K562 (cell line): ENCODE results near the gene ABHD1. TPM values are rescaled to one million over a fixed set of nuclear protein-coding genes. Genes with fewer than 3 reads are reported as not detected.

Experiments used
- CBX2 ChIP-seq: fragments of 200-600 bp; sonication (generic); IDR thresholded peaks from one replicate; pipeline ENCODE4 v1.6.1; 2012; ENCODE audit warnings: mild to moderate bottlenecking, low read length, inconsistent platforms; ENCODE audit not compliant: insufficient read depth, poor library complexity, severe bottlenecking
- DDX20 ChIP-seq: fragments of 450-650 bp; IDR thresholded peaks from 2 replicates; pipeline ENCODE4 v1.6.1; 2016; ENCODE audit warnings: missing genetic modification characterization, low read depth, mild to moderate bottlenecking, missing compliant biosample characterization, moderate library complexity
- NBN ChIP-seq: fragments of 450-650 bp; IDR thresholded peaks from 2 replicates; pipeline ENCODE4 v1.6.1; 2016; ENCODE audit warnings: low read depth, mild to moderate bottlenecking
- RB1 ChIP-seq: fragments of 450-650 bp; IDR thresholded peaks from 2 replicates; pipeline ENCODE4 v1.6.1; 2017; ENCODE audit warnings: low read depth, mild to moderate bottlenecking
- SMAD4 ChIP-seq: fragments of 250-450 bp; sonication (Bioruptor Pico); conservative IDR thresholded peaks from 2 replicates; pipeline ENCODE4 v1.8.0; 2021; ENCODE audit warnings: inconsistent platforms, mild to moderate bottlenecking, moderate library complexity
- ZNF217 ChIP-seq: sonication (generic); formaldehyde crosslinking; IDR thresholded peaks from 2 replicates; pipeline ENCODE4 v1.8.0; 2022; ENCODE audit warnings: mild to moderate bottlenecking, missing genetic modification reagents
- polyA plus RNA-seq, 8 experiments: library from polyadenylated mRNA; depleted of rRNA in 4 of 8; stranded (reverse) in 5 of 8; unstranded in 3 of 8; fragments of >200 nt; fragmentation: Nextera tagmentation in 2 of 8; fragmentation: Illumina TruSeq in 1 of 8; extraction: Ambion mirVana in 2 of 8; extraction: Trizol in 1 of 8; gene quantifications; 2 replicates each; pipeline versions ENCODE4 v1.2.1 to v1.2.3, GENCODE V29; 2011 to 2014; ENCODE audit warnings: inconsistent platforms in 1 of 8, missing spikeins in 1 of 8
- total RNA-seq, 7 experiments: library from RNA; depleted of rRNA in 6 of 7; stranded (reverse); fragments of >200 nt in 6 of 7; fragmentation: Illumina TruSeq in 2 of 7; extraction: Trizol in 2 of 7; gene quantifications; 2 replicates each; pipeline versions ENCODE4 v1.2.1 to v1.2.3, GENCODE V29; 2011 to 2021; ENCODE audit warnings: low replicate concordance in 1 of 7
- TF ChIP-seq, protein P1 (sequence below), 2 experiments: fragments of 200-800 bp in 1 of 2; sonication (Bioruptor generic) in 1 of 2; sonication (generic) in 1 of 2; formaldehyde crosslinking in 1 of 2; IDR thresholded peaks in 1 of 2; conservative IDR thresholded peaks in 1 of 2; 2 replicates each; pipeline versions ENCODE4 v1.5.0 to v1.6.1; 2016 to 2020; ENCODE audit warnings: missing compliant biosample characterization in 1 of 2, missing genetic modification characterization in 1 of 2, missing genetic modification reagents in 1 of 2
- TF ChIP-seq, protein P2 (sequence below): fragments of 250-450 bp; sonication (Bioruptor Pico); IDR thresholded peaks from 2 replicates; pipeline ENCODE4 v1.5.0; 2021
- TF ChIP-seq, protein P3 (sequence below): sonication (generic); formaldehyde crosslinking; IDR thresholded peaks from 2 replicates; pipeline ENCODE4 v1.8.1; 2023; ENCODE audit warnings: mild to moderate bottlenecking, missing genetic modification reagents
- TF ChIP-seq, protein P4 (sequence below): fragments of 450-650 bp; formaldehyde crosslinking; conservative IDR thresholded peaks from 2 replicates; pipeline ENCODE4 v1.4.0; 2022; ENCODE audit warnings: mild to moderate bottlenecking, missing genetic modification characterization

The ABHD1 gene
- total and polyA plus RNA-seq, 9 of the 15 experiments (the other 6 are each of a cell fraction or from before 2014, with no cell fraction given): 0.10 to 0.16 (median 0.11) TPM; not detected in 5

DNA sequence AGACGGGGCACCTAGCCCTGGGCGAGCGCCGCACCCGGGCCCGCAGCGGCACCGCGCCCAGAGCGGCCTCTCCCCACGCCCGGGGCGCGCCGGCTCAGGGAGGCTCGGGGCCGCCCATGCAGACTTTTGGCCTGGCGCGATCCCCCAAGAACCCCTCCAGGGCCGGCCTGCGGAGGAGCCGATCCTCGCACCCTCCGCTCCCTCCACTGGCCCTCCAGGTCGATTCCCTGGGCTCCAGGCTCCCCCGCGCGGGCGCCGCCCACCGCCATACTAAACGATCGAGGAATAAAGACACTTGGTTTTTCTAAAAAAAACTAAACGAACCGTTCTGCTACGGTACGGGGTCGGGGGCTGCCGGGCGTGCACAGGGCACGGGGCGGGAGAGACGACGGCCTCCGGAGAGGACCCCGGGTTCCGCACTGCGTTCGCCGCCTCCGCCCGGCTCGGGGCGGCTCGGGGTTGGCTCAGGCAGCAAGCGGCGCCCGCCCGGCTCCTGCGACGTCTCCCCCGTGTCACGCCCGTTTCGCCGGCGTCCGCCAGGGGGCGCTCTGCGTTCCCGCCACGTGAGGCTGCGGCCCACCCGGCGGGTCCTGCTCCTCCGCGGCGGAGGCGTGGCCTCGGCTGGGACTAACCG lies 37.4 kb upstream of the ABHD1 start (continued):
- TF ChIP-seq CBX2: no peak
- no peak for TF ChIP-seq NBN
- TF ChIP-seq, protein P1, sequence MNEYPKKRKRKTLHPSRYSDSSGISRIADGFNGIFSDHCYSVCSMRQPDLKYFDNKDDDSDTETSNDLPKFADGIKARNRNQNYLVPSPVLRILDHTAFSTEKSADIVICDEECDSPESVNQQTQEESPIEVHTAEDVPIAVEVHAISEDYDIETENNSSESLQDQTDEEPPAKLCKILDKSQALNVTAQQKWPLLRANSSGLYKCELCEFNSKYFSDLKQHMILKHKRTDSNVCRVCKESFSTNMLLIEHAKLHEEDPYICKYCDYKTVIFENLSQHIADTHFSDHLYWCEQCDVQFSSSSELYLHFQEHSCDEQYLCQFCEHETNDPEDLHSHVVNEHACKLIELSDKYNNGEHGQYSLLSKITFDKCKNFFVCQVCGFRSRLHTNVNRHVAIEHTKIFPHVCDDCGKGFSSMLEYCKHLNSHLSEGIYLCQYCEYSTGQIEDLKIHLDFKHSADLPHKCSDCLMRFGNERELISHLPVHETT (CRISPR knock-in tag; conservative IDR thresholded peaks at IDR 0.05 in 1 of 2, IDR thresholded peaks at IDR 0.05 in 1 of 2): peak in 1 of 2 experiments; percentile 72; a peak in 1 of 4 replicates
- TF ChIP-seq, protein P2, sequence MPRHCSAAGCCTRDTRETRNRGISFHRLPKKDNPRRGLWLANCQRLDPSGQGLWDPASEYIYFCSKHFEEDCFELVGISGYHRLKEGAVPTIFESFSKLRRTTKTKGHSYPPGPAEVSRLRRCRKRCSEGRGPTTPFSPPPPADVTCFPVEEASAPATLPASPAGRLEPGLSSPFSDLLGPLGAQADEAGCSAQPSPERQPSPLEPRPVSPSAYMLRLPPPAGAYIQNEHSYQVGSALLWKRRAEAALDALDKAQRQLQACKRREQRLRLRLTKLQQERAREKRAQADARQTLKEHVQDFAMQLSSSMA (CRISPR knock-in tag): no peak
- TF ChIP-seq, protein P3, sequence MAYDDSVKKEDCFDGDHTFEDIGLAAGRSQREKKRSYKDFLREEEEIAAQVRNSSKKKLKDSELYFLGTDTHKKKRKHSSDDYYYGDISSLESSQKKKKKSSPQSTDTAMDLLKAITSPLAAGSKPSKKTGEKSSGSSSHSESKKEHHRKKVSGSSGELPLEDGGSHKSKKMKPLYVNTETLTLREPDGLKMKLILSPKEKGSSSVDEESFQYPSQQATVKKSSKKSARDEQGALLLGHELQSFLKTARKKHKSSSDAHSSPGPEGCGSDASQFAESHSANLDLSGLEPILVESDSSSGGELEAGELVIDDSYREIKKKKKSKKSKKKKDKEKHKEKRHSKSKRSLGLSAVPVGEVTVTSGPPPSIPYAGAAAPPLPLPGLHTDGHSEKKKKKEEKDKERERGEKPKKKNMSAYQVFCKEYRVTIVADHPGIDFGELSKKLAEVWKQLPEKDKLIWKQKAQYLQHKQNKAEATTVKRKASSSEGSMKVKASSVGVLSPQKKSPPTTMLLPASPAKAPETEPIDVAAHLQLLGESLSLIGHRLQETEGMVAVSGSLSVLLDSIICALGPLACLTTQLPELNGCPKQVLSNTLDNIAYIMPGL (CRISPR knock-in tag): no peak
- TF ChIP-seq ZNF217 (CRISPR knock-in tag): no peak
- TF ChIP-seq, protein P4, sequence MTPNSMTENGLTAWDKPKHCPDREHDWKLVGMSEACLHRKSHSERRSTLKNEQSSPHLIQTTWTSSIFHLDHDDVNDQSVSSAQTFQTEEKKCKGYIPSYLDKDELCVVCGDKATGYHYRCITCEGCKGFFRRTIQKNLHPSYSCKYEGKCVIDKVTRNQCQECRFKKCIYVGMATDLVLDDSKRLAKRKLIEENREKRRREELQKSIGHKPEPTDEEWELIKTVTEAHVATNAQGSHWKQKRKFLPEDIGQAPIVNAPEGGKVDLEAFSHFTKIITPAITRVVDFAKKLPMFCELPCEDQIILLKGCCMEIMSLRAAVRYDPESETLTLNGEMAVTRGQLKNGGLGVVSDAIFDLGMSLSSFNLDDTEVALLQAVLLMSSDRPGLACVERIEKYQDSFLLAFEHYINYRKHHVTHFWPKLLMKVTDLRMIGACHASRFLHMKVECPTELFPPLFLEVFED (CRISPR knock-in tag): no peak
- peak; percentile 89 for TF ChIP-seq SMAD4 (CRISPR knock-in tag)
- peak; percentile 100 for TF ChIP-seq RB1
- no peak for TF ChIP-seq DDX20 (tag)
